Astrocyte (in vitro differentiated cells and primary cell): ENCODE measurements around the gene SRCAP. TPM values are rescaled to one million over a fixed set of nuclear protein-coding genes. Genes with fewer than 3 reads are reported as not detected.
A peak's percentile ranks its signal among the peaks of the same experiment; 100 is the strongest.

ENCODE experiments used
- DNase-seq: peaks from one replicate; pipeline ENCODE4 v3.0.0-alpha.2; 2010; ENCODE audit warnings: low read depth
- FAIRE-seq: peaks from 2 replicates; lab custom pipeline; 2011; peaks lifted over from hg19 to GRCh38; lab: Jason Lieb, UNC
- H2AFZ ChIP-seq: 2 replicates; pipeline ENCODE4 v1.6.0; 2012; ENCODE audit warnings: low read depth, low read length, inconsistent platforms
- H3K27ac ChIP-seq: 2 replicates; pipeline ENCODE4 v1.5.1; 2011; ENCODE audit warnings: low read depth, low read length, inconsistent platforms
- H3K27me3 ChIP-seq: 2 replicates; pipeline ENCODE4 v1.6.0; 2011; ENCODE audit warnings: low read length, inconsistent platforms; ENCODE audit not compliant: insufficient read depth
- H3K36me3 ChIP-seq: 2 replicates; pipeline ENCODE4 v1.5.1; 2011; ENCODE audit warnings: low read length, inconsistent platforms; ENCODE audit not compliant: insufficient read depth
- H3K4me1 ChIP-seq: 2 replicates; pipeline ENCODE4 v1.5.1; 2011; ENCODE audit warnings: low read length, inconsistent platforms; ENCODE audit not compliant: insufficient read depth
- H3K4me2 ChIP-seq: 2 replicates; pipeline ENCODE4 v1.6.0; 2012; ENCODE audit warnings: low read length, inconsistent platforms
- H3K4me3 ChIP-seq: 2 replicates; pipeline ENCODE4 v1.5.1; 2011; ENCODE audit warnings: low read depth, mild to moderate bottlenecking, low read length, inconsistent platforms; ENCODE audit not compliant: insufficient read depth
- H3K79me2 ChIP-seq: 2 replicates; pipeline ENCODE4 v1.6.0; 2012; ENCODE audit warnings: mild to moderate bottlenecking, low read length, inconsistent platforms; ENCODE audit not compliant: insufficient read depth
- H3K9ac ChIP-seq: 2 replicates; pipeline ENCODE4 v1.6.0; 2012; ENCODE audit warnings: mild to moderate bottlenecking, low read length, inconsistent platforms
- H3K9me3 ChIP-seq: 2 replicates; pipeline ENCODE4 v1.5.1; 2012; ENCODE audit warnings: low read depth, mild to moderate bottlenecking, low read length, inconsistent platforms; ENCODE audit not compliant: insufficient read depth
- H4K20me1 ChIP-seq: 2 replicates; pipeline ENCODE4 v1.6.0; 2012; ENCODE audit warnings: low read length, inconsistent platforms; ENCODE audit not compliant: insufficient read depth
- H3K27ac Mint-ChIP-seq: one replicate; pipeline ENCODE4 v1.8.0; 2021; ENCODE audit warnings: mild to moderate bottlenecking, mixed read lengths; ENCODE audit not compliant: unreplicated experiment
- H3K27me3 Mint-ChIP-seq: one replicate; pipeline ENCODE4 v1.8.0; 2021; ENCODE audit warnings: low read depth, mixed read lengths; ENCODE audit not compliant: unreplicated experiment
- H3K36me3 Mint-ChIP-seq: one replicate; pipeline ENCODE4 v1.8.0; 2021; ENCODE audit warnings: low read depth, mixed read lengths; ENCODE audit not compliant: unreplicated experiment
- H3K4me1 Mint-ChIP-seq: one replicate; pipeline ENCODE4 v1.8.0; 2021; ENCODE audit warnings: low read depth, mixed read lengths; ENCODE audit not compliant: unreplicated experiment
- H3K4me3 Mint-ChIP-seq: one replicate; pipeline ENCODE4 v1.8.0; 2021; ENCODE audit warnings: mild to moderate bottlenecking, moderate library complexity, mixed read lengths; ENCODE audit not compliant: unreplicated experiment
- H3K9me3 Mint-ChIP-seq: one replicate; pipeline ENCODE4 v1.8.0; 2021; ENCODE audit warnings: mild to moderate bottlenecking, mixed read lengths; ENCODE audit not compliant: unreplicated experiment
- EZH2 ChIP-seq: IDR thresholded peaks from 2 replicates; pipeline ENCODE4 v1.6.1; 2012; ENCODE audit warnings: mild to moderate bottlenecking, low read length, inconsistent platforms; ENCODE audit not compliant: insufficient read depth
- total RNA-seq: library from RNA; stranded (reverse); gene quantifications from 2 replicates; pipeline ENCODE4 v1.2.1, GENCODE V29; 2021
- TF ChIP-seq, protein P1 (sequence below): IDR thresholded peaks from 2 replicates; pipeline ENCODE4 v1.5.1; 2011; ENCODE audit warnings: low read depth, mild to moderate bottlenecking, inconsistent platforms, low read length, moderate library complexity; ENCODE audit not compliant: insufficient read depth

Gene SRCAP
- total RNA-seq, 1 donor from 2014 or later, result 50.4 TPM

DNA sequence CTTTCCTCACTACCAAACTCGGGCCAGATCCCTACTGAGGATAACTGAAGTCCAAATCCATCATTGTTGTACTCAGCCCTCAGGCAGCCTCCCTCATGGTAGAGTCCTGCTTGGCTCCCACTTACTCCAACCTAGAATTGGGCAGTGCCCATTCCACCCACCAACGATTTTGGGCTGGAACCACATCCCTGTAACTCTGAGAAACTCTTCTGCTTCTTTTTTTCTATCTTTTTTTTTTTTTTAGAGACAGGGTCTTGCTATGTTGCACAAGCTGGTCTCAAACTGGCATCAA, 47.0 kb upstream of the SRCAP start:
- Mint-ChIP-seq H3K27ac (peak overlapping the region; percentile 72), H3K4me1 (peaks cover 10% of the 10 kb centered on the region), H3K27me3 (no peaks in the 10 kb centered on the region), H3K4me3 (peak overlapping the region; percentile 84), H3K36me3 (peaks cover 7% of the 10 kb centered on the region), H3K9me3 (no peaks in the 10 kb centered on the region)
- H3K4me3 ChIP-seq, result peak overlapping the region; percentile 85
- H3K36me3 ChIP-seq, result peaks cover 16% of the 10 kb centered on the region
- peak overlapping the region; percentile 88 for H3K4me2 ChIP-seq
- peak overlapping the region; percentile 63 for H2AFZ ChIP-seq
- no peaks in the 10 kb centered on the region for H3K9me3 ChIP-seq
- peaks cover 22% of the 10 kb centered on the region for H3K79me2 ChIP-seq
- H3K4me1 ChIP-seq, result peaks cover 9% of the 10 kb centered on the region
- DNase-seq, result no peak
- FAIRE-seq, result no peak
- TF ChIP-seq, protein P1, sequence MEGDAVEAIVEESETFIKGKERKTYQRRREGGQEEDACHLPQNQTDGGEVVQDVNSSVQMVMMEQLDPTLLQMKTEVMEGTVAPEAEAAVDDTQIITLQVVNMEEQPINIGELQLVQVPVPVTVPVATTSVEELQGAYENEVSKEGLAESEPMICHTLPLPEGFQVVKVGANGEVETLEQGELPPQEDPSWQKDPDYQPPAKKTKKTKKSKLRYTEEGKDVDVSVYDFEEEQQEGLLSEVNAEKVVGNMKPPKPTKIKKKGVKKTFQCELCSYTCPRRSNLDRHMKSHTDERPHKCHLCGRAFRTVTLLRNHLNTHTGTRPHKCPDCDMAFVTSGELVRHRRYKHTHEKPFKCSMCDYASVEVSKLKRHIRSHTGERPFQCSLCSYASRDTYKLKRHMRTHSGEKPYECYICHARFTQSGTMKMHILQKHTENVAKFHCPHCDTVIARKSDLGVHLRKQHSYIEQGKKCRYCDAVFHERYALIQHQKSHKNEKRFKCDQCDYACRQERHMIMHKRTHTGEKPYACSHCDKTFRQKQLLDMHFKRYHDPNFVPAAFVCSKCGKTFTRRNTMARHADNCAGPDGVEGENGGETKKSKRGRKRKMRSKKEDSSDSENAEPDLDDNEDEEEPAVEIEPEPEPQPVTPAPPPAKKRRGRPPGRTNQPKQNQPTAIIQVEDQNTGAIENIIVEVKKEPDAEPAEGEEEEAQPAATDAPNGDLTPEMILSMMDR, result no peak
- TF ChIP-seq EZH2, result no peak
- H3K27ac ChIP-seq, result peak overlapping the region; percentile 45
- peaks cover 11% of the 10 kb centered on the region for H4K20me1 ChIP-seq
- H3K9ac ChIP-seq, result peak overlapping the region; percentile 90
- no peaks in the 10 kb centered on the region for H3K27me3 ChIP-seq

DNA sequence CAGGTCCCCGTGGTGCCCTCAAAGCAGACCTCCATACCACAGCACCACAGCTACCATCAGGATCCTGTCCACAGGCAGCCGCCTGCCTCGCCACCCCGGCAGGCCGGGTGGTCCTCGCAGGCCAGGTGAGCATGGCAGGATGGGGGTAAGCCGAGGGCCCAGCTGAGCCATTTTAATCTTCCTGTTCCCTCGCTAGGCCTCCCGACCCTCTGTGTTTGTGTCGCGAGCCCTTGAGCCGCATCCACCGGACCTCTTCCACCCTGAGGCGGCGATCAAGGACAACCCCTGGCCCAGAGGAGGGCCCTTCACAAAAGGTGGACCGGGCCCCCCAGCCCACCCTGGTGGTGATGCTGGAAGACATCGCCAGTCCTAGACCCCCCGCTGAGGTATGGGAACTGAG, 46.3 kb upstream of the SRCAP start:
- peak overlapping the region; percentile 53 for H3K27ac Mint-ChIP-seq
- FAIRE-seq, result no peak
- H3K27me3 Mint-ChIP-seq, result no peaks in the 10 kb centered on the region
- H3K9me3 Mint-ChIP-seq, result no peaks in the 10 kb centered on the region
- Histone ChIP-seq H4K20me1 (peaks cover 11% of the 10 kb centered on the region), H3K27me3 (no peaks in the 10 kb centered on the region), H3K9ac (no peak overlapping the region), H3K4me1 (peaks cover 15% of the 10 kb centered on the region), H3K79me2 (peaks cover 22% of the 10 kb centered on the region), H3K4me3 (no peak overlapping the region), H3K36me3 (peaks cover 17% of the 10 kb centered on the region), H2AFZ (no peak overlapping the region), H3K4me2 (peak overlapping the region; percentile 88), H3K27ac (no peak overlapping the region), H3K9me3 (no peaks in the 10 kb centered on the region)
- peaks cover 13% of the 10 kb centered on the region for H3K4me1 Mint-ChIP-seq
- DNase-seq, result no peak
- peak overlapping the region; percentile 84 for H3K4me3 Mint-ChIP-seq
- TF ChIP-seq, protein P1, result no peak
- TF ChIP-seq EZH2, result no peak
- H3K36me3 Mint-ChIP-seq, result peaks cover 7% of the 10 kb centered on the region

DNA sequence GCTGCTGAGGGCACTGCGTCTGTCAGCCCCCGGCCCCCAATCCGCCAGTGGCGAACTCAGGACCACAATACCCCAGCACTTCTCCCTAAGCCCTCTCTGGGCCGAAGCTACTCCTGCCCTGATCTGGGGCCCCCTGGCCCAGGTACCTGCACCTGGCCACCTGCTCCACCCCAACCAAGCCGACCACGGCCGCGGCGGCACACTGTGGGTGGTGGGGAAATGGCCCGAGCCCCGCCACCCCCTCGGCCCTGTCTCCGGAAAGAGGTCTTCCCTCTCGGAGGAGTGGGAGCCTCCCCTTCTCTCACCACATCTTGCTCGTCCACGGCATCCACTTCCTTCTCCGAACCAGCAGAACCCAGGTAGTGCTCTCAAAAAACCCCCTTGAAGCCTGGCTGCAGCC, 44.1 kb upstream of the SRCAP start:
- H3K9me3 Mint-ChIP-seq, result no peaks in the 10 kb centered on the region
- Histone ChIP-seq H3K9me3 (no peaks in the 10 kb centered on the region), H3K27me3 (no peaks in the 10 kb centered on the region), H3K4me1 (peaks cover 15% of the 10 kb centered on the region), H2AFZ (no peak overlapping the region), H3K79me2 (peaks cover 25% of the 10 kb centered on the region), H3K36me3 (peaks cover 17% of the 10 kb centered on the region), H3K27ac (no peak overlapping the region), H3K9ac (no peak overlapping the region), H4K20me1 (peaks cover 11% of the 10 kb centered on the region), H3K4me3 (no peak overlapping the region), H3K4me2 (no peak overlapping the region)
- no peaks in the 10 kb centered on the region for H3K27me3 Mint-ChIP-seq
- H3K27ac Mint-ChIP-seq, result no peak overlapping the region
- H3K4me1 Mint-ChIP-seq, result peaks cover 13% of the 10 kb centered on the region
- DNase-seq (no peak), FAIRE-seq (no peak)
- TF ChIP-seq EZH2, result no peak
- TF ChIP-seq, protein P1, result no peak
- peak overlapping the region; percentile 35 for H3K4me3 Mint-ChIP-seq
- H3K36me3 Mint-ChIP-seq, result peaks cover 9% of the 10 kb centered on the region
